GM10266 (cell line): ENCODE data around the gene IFT22.
"Not testable (repeated sequence)": the region's sequence is repeated elsewhere in the genome, so short reads cannot be mapped to it uniquely, and the experiment has no call there.

Experiments used
- DNase-seq: peaks from one replicate; pipeline ENCODE4 v3.0.0; 2012; ENCODE audit errors: extremely low spot score
- CTCF ChIP-seq: IDR thresholded peaks from 2 replicates; pipeline ENCODE4 v1.5.1; 2012; ENCODE audit warnings: mild to moderate bottlenecking, low read depth; ENCODE audit not compliant: control insufficient read depth, insufficient read depth; ENCODE audit errors: missing control alignments

IFT22 gene

GRCh38 chr7:101362334-101363195 is 41.0 kb upstream of the IFT22 start, which contains the start of gene COL26A1:
TSS of gene COL26A1 (plus strand) at chr7:101362875. CDS start at chr7:101363033, 158 bp downstream.
- DNase-seq = peak; percentile 55

GRCh38 chr7:101357433-101357832 is 35.8 kb upstream of the IFT22 start:
- no peak for TF ChIP-seq CTCF
- no peak for DNase-seq

More at GRCh38 chr7:101362334-101363195, 41.0 kb upstream of the IFT22 start, which contains the start of gene COL26A1:
- no peak for TF ChIP-seq CTCF

GRCh38 chr7:101352920-101353308 is 31.3 kb upstream of the IFT22 start:
- no peak for TF ChIP-seq CTCF

GRCh38 chr7:101349300-101349699 is 27.7 kb upstream of the IFT22 start:
- DNase-seq = not testable (repeated sequence)

More at GRCh38 chr7:101352920-101353308, 31.3 kb upstream of the IFT22 start:
- no peak for DNase-seq

GRCh38 chr7:101348456-101349067 is 26.9 kb upstream of the IFT22 start:
- DNase-seq = not testable (repeated sequence)

- no peak for DNase-seq
- no peak for TF ChIP-seq CTCF
These were observed 25.9 kb upstream of the IFT22 start for GRCh38 chr7:101347477-101347876.

- no peak for TF ChIP-seq CTCF
These were observed 21.3 kb upstream of the IFT22 start for GRCh38 chr7:101342892-101343291.

GRCh38 chr7:101340379-101340778 is 18.8 kb upstream of the IFT22 start:
- TF ChIP-seq CTCF = no peak
- DNase-seq = no peak

More at GRCh38 chr7:101342892-101343291, 21.3 kb upstream of the IFT22 start:
- no peak for DNase-seq
